Activated CD4-positive, alpha-beta T cell treated with anti-CD3 and anti-CD28 coated beads, Interleukin-2, amount 10 ng/mL, durations not matched to agents 7 days and 5 days (primary cell): ENCODE measurements around the gene ATRN. TPM values are rescaled to one million over a fixed set of nuclear protein-coding genes. Genes with fewer than 3 reads are reported as not detected.

Source experiments
- CTCF ChIA-PET: fragments of 350-600 bp; sonication (Branson Sonifier 250); formaldehyde crosslinking; loops from one replicate; lab custom pipeline; 2021; ENCODE audit warnings: antibody characterized with exemption; lab: Charles Lee
- POLR2A ChIA-PET: fragments of 350-600 bp; sonication (Branson Sonifier 250); formaldehyde crosslinking; loops from one replicate; lab custom pipeline; 2021; ENCODE audit warnings: antibody characterized with exemption; lab: Charles Lee
- DNase-seq: peaks from one replicate; pipeline ENCODE4 v3.0.0-alpha.2; 2020
- H3K27ac Mint-ChIP-seq: one replicate; pipeline ENCODE4 v1.8.0; 2021; ENCODE audit warnings: mild to moderate bottlenecking, moderate library complexity, mixed read lengths
- H3K27me3 Mint-ChIP-seq: one replicate; pipeline ENCODE4 v1.8.0; 2021; ENCODE audit warnings: mixed read lengths
- H3K36me3 Mint-ChIP-seq: one replicate; pipeline ENCODE4 v1.8.0; 2021; ENCODE audit warnings: low read depth, mixed read lengths
- H3K4me1 Mint-ChIP-seq: one replicate; pipeline ENCODE4 v1.8.0; 2021; ENCODE audit warnings: mixed read lengths
- H3K4me3 Mint-ChIP-seq: one replicate; pipeline ENCODE4 v1.8.0; 2021; ENCODE audit warnings: mild to moderate bottlenecking, moderate library complexity, mixed read lengths
- H3K9me3 Mint-ChIP-seq: one replicate; pipeline ENCODE4 v1.8.0; 2021; ENCODE audit warnings: mixed read lengths
- total RNA-seq, 2 experiments: library from RNA; stranded (reverse); gene quantifications; one replicate each; pipeline ENCODE4 v1.2.3, GENCODE V29; 2021

Gene ATRN
- total RNA-seq, 2 experiments from 2014 or later = 7.8 TPM

DNA sequence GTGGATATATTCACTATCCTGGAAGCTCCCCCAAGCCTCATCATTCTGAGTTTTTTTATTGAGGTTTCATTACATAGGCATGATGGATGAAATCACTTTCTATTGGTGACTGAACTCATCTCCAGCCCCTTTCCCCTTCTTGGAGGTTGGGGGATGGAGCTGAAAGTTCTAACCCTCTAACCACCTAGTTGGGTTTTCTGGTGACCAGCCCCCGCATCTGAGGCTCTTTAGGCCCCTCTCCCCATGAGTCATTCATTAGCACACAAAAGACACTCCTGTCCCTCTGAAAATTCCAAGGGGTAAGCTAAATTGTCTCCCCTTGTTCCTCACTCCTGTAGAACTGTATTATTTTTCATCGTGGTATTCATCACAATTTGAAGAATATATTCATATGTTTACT lies 159.1 kb downstream of the ATRN start:
- ChIA-PET POLR2A (no interaction called here), CTCF (interaction anchor here (1.9 kb wide), 1 partner anchor 11 kb away, joined by 4 read pairs; no protein-coding TSS in a partner anchor)
- peaks cover 3% of the 10 kb centered on the region for H3K4me1 Mint-ChIP-seq
- no peaks in the 10 kb centered on the region for H3K27me3 Mint-ChIP-seq
- H3K4me3 Mint-ChIP-seq = no peak overlapping the region
- DNase-seq = no peak
- H3K9me3 Mint-ChIP-seq = no peaks in the 10 kb centered on the region
- no peaks in the 10 kb centered on the region for H3K36me3 Mint-ChIP-seq
- no peak overlapping the region for H3K27ac Mint-ChIP-seq

DNA sequence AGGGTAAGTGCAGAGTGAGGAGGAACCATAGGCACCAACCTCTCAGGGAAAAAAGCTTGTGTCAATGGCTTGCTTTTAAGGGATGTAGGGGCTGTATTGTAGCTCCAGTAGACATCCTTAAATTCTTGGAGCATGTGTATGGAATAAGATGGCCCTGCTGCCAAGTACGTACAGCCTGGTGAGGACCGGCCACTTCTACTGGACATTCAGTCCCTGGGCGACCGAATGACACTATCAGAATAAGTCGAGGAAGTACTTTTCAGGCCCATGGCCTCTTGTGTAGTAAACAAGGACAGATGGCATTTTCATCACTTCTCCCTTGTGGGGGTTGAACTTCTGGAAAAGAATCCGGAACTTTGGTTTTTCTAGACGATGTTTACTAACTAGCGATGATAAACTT lies 159.6 kb downstream of the ATRN start:
- no peaks in the 10 kb centered on the region for H3K36me3 Mint-ChIP-seq
- H3K27me3 Mint-ChIP-seq = no peaks in the 10 kb centered on the region
- no peak for DNase-seq
- peaks cover 3% of the 10 kb centered on the region for H3K4me1 Mint-ChIP-seq
- H3K4me3 Mint-ChIP-seq = no peak overlapping the region
- ChIA-PET CTCF (interaction anchor here (0.7 to 1.9 kb wide), 4 partner anchors 11 to 67 kb away, joined by 3 to 4 read pairs (median 3); no protein-coding TSS in a partner anchor), POLR2A (no interaction called here)
- H3K9me3 Mint-ChIP-seq = no peaks in the 10 kb centered on the region
- H3K27ac Mint-ChIP-seq = no peak overlapping the region

DNA sequence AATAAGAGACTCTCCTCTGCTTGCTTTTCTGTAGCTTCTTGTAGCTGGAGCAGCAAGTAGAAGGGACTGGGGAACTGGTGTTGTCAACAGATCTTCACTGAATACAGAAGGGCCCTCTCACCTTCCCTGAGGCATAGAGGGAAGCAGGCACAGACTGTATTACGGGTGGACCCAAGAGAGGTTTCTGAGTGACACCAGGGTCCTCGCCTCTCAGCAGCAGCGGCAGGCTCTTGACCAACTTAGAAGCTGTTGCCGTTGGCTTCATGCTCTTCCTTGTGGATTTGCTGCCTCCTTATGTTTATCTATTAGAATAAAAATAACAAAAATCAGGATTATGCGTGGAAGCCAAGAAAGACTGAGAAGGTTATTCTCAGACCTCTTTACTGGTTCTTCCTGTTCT lies 160.7 kb downstream of the ATRN start:
- Mint-ChIP-seq H3K9me3 (no peaks in the 10 kb centered on the region), H3K27me3 (no peaks in the 10 kb centered on the region), H3K27ac (no peak overlapping the region), H3K4me3 (no peak overlapping the region), H3K36me3 (no peaks in the 10 kb centered on the region), H3K4me1 (peaks cover 3% of the 10 kb centered on the region)
- no peak for DNase-seq
- ChIA-PET CTCF (interaction anchor here (0.6 kb wide), 1 partner anchor 405 kb away, joined by 4 read pairs; no protein-coding TSS in a partner anchor), POLR2A (no interaction called here)

DNA sequence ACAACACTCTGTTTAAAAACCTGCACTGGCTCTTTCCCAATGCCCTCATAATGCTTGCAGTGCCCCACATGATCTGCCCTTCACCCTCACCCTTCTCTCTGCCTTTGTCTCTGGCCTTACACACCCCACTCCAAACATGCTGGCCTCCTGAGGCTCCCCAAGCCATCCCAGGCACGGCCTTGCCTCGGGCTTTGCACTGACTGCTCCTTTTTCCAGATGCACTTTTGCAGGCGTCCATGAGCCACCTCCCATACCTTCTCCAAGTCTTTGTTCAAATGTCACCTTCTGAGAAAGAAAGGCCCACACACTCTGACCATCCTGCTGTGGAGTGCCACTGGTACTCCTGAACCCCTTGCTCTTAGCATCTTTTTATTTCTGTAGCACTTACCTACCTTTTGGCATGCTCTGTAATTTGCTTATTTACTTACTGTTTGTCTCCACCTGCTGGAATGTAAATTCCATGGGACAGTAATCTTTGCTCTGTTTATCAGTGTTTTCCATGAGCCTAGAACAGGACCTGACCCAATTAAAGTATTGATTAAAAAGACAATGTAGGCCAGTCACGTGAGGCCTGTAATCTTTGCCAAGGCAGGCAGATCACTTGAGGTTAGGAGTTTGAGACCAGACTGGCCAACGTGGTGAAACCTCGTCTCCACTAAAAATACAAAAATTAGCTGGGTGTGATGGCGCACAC lies 161.6 kb downstream of the ATRN start:
- peaks cover 3% of the 10 kb centered on the region for H3K4me1 Mint-ChIP-seq
- H3K27me3 Mint-ChIP-seq = no peaks in the 10 kb centered on the region

DNA sequence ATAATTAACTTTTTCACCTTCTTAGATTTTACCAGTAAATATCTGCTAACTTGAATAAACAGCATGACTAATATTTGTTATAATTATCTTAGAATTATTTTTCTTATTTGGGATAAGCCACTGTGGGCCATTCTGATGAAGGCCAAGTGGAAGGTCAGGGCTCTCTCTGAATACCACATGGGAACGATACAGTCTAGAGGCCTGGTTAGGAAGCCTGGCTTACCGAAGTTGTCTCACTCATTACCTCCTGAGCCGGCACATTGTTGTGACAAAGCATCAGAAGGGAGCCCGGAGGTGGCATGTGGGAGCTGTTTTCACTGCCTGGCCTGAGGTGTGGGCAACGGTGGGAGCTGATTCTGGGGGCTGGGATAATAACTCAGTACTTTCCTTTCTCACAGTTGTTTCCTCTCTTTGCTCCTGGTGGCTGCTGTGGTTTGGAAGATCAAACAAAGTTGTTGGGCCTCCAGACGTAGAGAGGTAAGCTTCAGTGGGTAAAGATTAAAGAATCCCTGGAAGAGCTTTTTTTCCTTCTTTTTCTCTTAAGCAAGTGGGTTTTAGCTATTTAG lies 163.2 kb downstream of the ATRN start:
- DNase-seq = no peak
- Mint-ChIP-seq H3K4me1 (peaks cover 3% of the 10 kb centered on the region), H3K9me3 (no peaks in the 10 kb centered on the region), H3K36me3 (no peaks in the 10 kb centered on the region), H3K27ac (no peak overlapping the region), H3K27me3 (no peaks in the 10 kb centered on the region), H3K4me3 (no peak overlapping the region)
- CTCF ChIA-PET = no interaction called here
- POLR2A ChIA-PET = no interaction called here

More for the DNA sequence above, 161.6 kb downstream of the ATRN start:
- H3K27ac Mint-ChIP-seq = peak overlapping the region; percentile 12
- no peak for DNase-seq
- H3K4me3 Mint-ChIP-seq = no peak overlapping the region
- H3K36me3 Mint-ChIP-seq = no peaks in the 10 kb centered on the region
- ChIA-PET CTCF (no interaction called here), POLR2A (no interaction called here)
- H3K9me3 Mint-ChIP-seq = no peaks in the 10 kb centered on the region

DNA sequence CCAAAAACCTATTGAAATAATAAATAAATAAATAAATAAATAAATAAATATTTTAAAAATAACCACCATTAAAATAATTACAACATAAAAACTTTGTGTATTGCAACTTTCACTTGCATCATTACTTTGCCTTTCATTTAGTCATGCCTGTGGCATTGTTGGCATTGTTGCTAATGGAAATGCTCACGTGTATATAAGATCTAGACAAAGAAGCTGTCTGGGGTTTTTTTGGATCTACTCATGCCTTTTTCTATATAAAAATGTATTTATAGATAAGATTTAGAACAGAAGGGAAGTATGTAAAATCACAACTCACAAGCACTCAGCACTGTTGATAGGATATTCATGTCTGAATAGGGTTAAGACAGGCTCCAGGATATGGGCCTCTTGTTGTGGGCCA lies 164.5 kb downstream of the ATRN start:
- ChIA-PET CTCF (no interaction called here), POLR2A (no interaction called here)
- H3K9me3 Mint-ChIP-seq = peaks cover 2% of the 10 kb centered on the region
- H3K4me3 Mint-ChIP-seq = no peak overlapping the region
- H3K27me3 Mint-ChIP-seq = no peaks in the 10 kb centered on the region
- no peak for DNase-seq
- no peak overlapping the region for H3K27ac Mint-ChIP-seq
- H3K36me3 Mint-ChIP-seq = no peaks in the 10 kb centered on the region
- H3K4me1 Mint-ChIP-seq = peaks cover 3% of the 10 kb centered on the region

DNA sequence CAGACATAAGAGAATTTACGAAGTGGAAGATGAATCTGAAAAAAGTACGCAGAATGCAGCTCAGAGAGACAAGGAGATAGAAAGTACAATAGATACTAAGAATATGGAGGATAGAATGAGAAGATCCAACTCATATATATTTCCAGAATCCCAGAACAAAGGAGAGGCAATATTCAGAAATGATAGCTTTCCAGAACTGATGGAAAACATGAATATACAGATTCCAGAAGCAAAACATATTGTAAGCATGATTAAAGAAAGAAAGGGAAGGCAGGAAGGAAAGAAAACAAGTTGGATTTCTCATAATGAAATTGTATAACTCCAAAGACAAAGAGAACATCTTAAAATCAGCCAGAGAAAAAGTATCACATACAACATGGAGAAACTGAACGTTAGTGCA lies 169.4 kb downstream of the ATRN start:
- ChIA-PET POLR2A (no interaction called here), CTCF (no interaction called here)
- H3K4me1 Mint-ChIP-seq = no peaks in the 10 kb centered on the region
- peaks cover 4% of the 10 kb centered on the region for H3K36me3 Mint-ChIP-seq
- no peak for DNase-seq
- H3K27me3 Mint-ChIP-seq = no peaks in the 10 kb centered on the region
- no peak overlapping the region for H3K4me3 Mint-ChIP-seq
- H3K9me3 Mint-ChIP-seq = peaks cover 8% of the 10 kb centered on the region
- H3K27ac Mint-ChIP-seq = no peak overlapping the region

DNA sequence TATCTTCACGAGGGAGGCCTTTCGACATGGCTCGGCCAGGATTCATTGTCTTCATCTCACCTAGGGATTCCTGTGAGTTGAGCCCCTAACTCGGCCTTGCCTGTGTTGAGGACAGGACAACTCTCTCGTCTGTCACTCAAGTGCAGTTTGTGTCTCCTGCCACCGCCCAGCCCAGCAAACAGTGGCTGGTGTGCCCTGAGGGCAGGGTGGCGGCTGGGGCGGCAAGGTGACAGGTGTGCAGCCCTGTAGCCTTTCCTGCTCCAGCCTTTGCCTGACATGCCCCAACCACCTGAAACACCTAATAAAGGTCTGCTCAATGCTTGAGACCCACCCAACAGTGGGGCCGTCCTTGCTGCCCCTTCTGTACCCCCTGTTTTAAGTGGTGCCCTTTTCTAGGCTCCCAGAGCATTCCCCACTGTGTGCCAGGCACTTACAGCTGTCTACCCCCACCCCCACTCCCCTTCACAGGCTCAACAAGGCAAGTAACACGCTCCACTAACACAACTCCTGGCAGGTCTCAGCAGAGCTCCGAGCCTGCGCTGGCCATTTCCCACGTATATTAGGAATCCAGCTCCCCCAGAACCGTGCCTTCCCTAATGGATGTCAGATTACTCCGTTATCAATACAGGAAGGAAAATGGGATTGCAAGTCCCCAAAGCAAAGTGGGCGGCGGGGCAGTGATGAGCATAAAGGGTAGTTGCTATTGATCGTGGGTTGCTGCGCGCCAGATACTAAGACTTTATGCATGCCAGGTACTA lies 174.7 kb downstream of the ATRN start:
- DNase-seq = no peak
- peaks cover 4% of the 10 kb centered on the region for H3K36me3 Mint-ChIP-seq
- POLR2A ChIA-PET = no interaction called here
- peaks cover 5% of the 10 kb centered on the region for H3K9me3 Mint-ChIP-seq
- no peaks in the 10 kb centered on the region for H3K27me3 Mint-ChIP-seq
- CTCF ChIA-PET = interaction anchor here (1.0 kb wide), 1 partner anchor 27 kb away, joined by 3 read pairs; no protein-coding TSS in a partner anchor
- no peak overlapping the region for H3K27ac Mint-ChIP-seq
- H3K4me3 Mint-ChIP-seq = no peak overlapping the region
- no peaks in the 10 kb centered on the region for H3K4me1 Mint-ChIP-seq

DNA sequence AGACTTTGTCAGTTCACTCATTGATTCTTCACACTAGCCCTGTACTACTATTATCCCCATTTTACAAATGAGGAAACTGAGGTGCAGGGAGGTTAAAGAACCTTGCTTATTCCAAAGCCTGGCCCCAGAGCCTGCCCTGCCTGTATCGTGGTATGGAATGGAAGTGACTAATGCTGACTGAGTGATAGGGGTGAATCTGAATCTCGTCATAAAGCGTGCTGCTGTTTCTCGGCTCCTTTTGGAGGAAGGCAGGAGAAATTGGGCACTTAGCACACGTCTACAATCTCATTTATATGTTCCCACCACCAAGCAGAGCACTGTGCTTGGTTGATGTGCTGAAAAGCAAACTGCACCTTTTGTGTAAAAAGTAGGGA lies 175.2 kb downstream of the ATRN start:
- DNase-seq = no peak
- no peaks in the 10 kb centered on the region for H3K9me3 Mint-ChIP-seq
- H3K36me3 Mint-ChIP-seq = peaks cover 4% of the 10 kb centered on the region
- CTCF ChIA-PET = no interaction called here
- no peak overlapping the region for H3K27ac Mint-ChIP-seq
- POLR2A ChIA-PET = no interaction called here
- H3K27me3 Mint-ChIP-seq = no peaks in the 10 kb centered on the region
- no peaks in the 10 kb centered on the region for H3K4me1 Mint-ChIP-seq
- no peak overlapping the region for H3K4me3 Mint-ChIP-seq

DNA sequence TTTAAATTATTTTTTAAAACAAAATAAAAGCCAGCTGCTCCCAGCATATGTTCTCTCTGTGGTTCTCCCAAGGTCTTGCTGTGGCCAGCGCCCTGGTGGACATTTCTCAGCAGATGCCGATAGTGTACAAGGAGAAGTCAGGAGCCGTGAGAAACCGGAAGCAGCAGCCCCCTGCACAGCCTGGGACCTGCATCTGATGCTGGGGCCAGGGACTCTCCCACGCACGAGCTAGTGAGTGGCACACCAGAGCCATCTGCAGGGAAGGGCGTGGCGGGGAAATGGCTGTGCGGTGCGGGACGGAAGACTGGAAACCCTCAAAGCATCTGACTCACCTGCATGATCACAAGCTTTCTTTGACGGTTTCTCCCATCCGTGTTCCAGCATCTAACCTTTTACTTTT lies 175.8 kb downstream of the ATRN start:
- no peaks in the 10 kb centered on the region for H3K9me3 Mint-ChIP-seq
- no peak overlapping the region for H3K4me3 Mint-ChIP-seq
- no peaks in the 10 kb centered on the region for H3K27me3 Mint-ChIP-seq
- ChIA-PET CTCF (interaction anchor here (1.4 kb wide), 1 partner anchor 21 kb away, joined by 3 read pairs; no protein-coding TSS in a partner anchor), POLR2A (no interaction called here)
- H3K36me3 Mint-ChIP-seq = peaks cover 4% of the 10 kb centered on the region
- H3K4me1 Mint-ChIP-seq = no peaks in the 10 kb centered on the region
- no peak for DNase-seq
- no peak overlapping the region for H3K27ac Mint-ChIP-seq

DNA sequence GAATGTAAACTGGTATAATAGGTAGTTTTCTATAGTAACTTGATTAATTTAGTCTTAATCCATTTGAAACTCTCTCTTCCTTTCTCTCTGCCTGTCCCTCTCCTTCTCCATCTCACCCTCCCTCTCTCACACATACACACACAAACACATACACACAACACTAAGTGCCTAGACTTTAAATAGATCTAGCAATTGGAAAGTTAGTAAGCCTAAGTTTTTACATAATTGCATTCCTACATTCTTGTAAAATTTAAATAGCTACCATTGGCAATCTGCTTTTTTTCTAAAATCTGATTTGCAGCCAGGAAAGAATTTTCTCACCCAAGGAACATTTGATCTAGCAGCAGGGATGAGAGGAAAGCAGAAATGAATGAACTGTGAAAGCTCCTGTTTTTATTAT lies 176.7 kb downstream of the ATRN start:
- CTCF ChIA-PET = interaction anchor here (1.4 kb wide), 1 partner anchor 20 kb away, joined by 3 read pairs; no protein-coding TSS in a partner anchor
- no peak for DNase-seq
- Mint-ChIP-seq H3K9me3 (no peaks in the 10 kb centered on the region), H3K4me1 (peaks cover 4% of the 10 kb centered on the region), H3K4me3 (no peak overlapping the region), H3K27me3 (no peaks in the 10 kb centered on the region), H3K36me3 (no peaks in the 10 kb centered on the region), H3K27ac (no peak overlapping the region)
- POLR2A ChIA-PET = no interaction called here

DNA sequence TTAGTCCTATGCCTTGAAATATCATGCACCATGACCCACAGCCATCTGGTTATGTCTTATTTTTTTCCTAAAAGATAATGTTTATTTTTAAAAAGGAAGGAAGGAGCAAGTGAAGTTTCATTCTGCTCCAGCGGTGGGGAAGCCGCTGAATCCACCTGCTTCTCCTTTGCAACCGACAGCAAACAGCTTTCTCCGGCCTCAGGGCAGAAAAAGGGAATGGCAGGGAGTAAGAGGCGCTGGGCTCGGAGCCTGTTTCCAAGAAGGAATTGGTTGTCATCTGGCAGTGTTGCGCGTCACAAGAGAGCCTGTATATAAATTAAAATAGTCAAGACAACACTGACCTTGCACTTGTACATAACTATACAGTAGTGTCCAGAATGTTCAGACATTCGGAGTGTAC lies 178.1 kb downstream of the ATRN start:
- ChIA-PET POLR2A (no interaction called here), CTCF (no interaction called here)
- no peak overlapping the region for H3K27ac Mint-ChIP-seq
- peaks cover 11% of the 10 kb centered on the region for H3K4me1 Mint-ChIP-seq
- no peaks in the 10 kb centered on the region for H3K9me3 Mint-ChIP-seq
- no peaks in the 10 kb centered on the region for H3K27me3 Mint-ChIP-seq
- no peak overlapping the region for H3K4me3 Mint-ChIP-seq
- H3K36me3 Mint-ChIP-seq = no peaks in the 10 kb centered on the region
- DNase-seq = no peak
